Testis (tissue), 3 donors: Measurements from ENCODE around the gene LEF1. TPM values are rescaled to one million over a fixed set of nuclear protein-coding genes. Genes with fewer than 3 reads are reported as not detected.

Experiments
- DNase-seq: peaks from one replicate; pipeline ENCODE4 v3.0.0-alpha.2; 2019
- H3K27ac ChIP-seq, 2 donors: fragments of 200-600 bp; sonication (generic); one replicate each; pipeline ENCODE4 v1.5.1; 2019
- H3K27me3 ChIP-seq: fragments of 200-600 bp; sonication (generic); one replicate; pipeline ENCODE4 v1.5.1; 2019
- H3K36me3 ChIP-seq: fragments of 200-600 bp; sonication (generic); one replicate; pipeline ENCODE4 v1.5.1; 2017; ENCODE audit warnings: low read depth; ENCODE audit errors: missing control alignments
- H3K4me1 ChIP-seq: fragments of 200-600 bp; sonication (generic); one replicate; pipeline ENCODE4 v1.5.1; 2019
- H3K4me3 ChIP-seq, 2 donors: fragments of 200-600 bp; sonication (generic); one replicate each; pipeline ENCODE4 v1.5.1; 2017 to 2019
- H3K9me3 ChIP-seq: fragments of 200-600 bp; sonication (generic); one replicate; pipeline ENCODE4 v1.5.1; 2017
- CTCF ChIP-seq, 3 experiments: fragments of 450-650 bp in 2 of 3; fragments of 200-600 bp in 1 of 3; sonication (generic) in 1 of 3; IDR thresholded peaks; one replicate each; pipeline ENCODE4 v1.5.1; 2016 to 2019; ENCODE audit warnings: antibody characterized with exemption in 3 of 3, mild to moderate bottlenecking in 2 of 3, moderate library complexity in 1 of 3
- POLR2A ChIP-seq: fragments of 450-650 bp; IDR thresholded peaks from one replicate; pipeline ENCODE4 v1.6.1; 2017; ENCODE audit warnings: antibody characterized with exemption, mild to moderate bottlenecking, moderate library complexity
- WGBS, 2 donors: methylation state at CpG; one replicate each; pipeline ENCODE4 v1.1.5; 2018; 5-methylcytosine and 5-hydroxymethylcytosine counted together
- intact Hi-C: fragments of 100-400 bp; cut with DNase I; formaldehyde crosslinking; loops from one replicate; pipeline ENCODE4 v1.15.1; 2023; ENCODE audit warnings: low total_unique reads
- polyA plus RNA-seq: library from polyadenylated mRNA; stranded (reverse); fragments of 350-450 nt; fragmentation: Illumina TruSeq; extraction: RNeasy Lipid Tissue Mini Kit (QIAGEN cat#74804); gene quantifications from one replicate; pipeline ENCODE4 v1.2.3, GENCODE V29; 2014; ENCODE audit warnings: low read depth, low replicate concordance; ENCODE audit not compliant: insufficient read depth
- total RNA-seq, 2 donors: library from RNA; depleted of rRNA; stranded (reverse); fragments of >200 nt; gene quantifications; one replicate each; pipeline ENCODE4 v1.2.3, GENCODE V29; 2016

The LEF1 gene
- total and polyA plus RNA-seq, 3 donors from 2014 or later: 35.0 to 63.5 (median 37.1) TPM

- no peak for TF ChIP-seq CTCF (IDR thresholded peaks at IDR 0.05)
- no peak for TF ChIP-seq POLR2A
- Histone ChIP-seq H3K4me1 (no peaks in the 10 kb centered on the region), H3K4me3 (no peak overlapping the region), H3K9me3 (no peaks in the 10 kb centered on the region), H3K27ac (no peak overlapping the region), H3K27me3 (no peaks in the 10 kb centered on the region), H3K36me3 (no peaks in the 10 kb centered on the region)
- intact Hi-C loops: no loop called here
- WGBS, 2 donors: 81 to 88% methylated on average over 2 of the region's 2 CpGs
- no peak for DNase-seq
These were observed 58.7 kb downstream of the LEF1 start for GRCh38 chr4:108109997-108110416.

- H3K27me3 ChIP-seq: no peaks in the 10 kb centered on the region
- no peak for TF ChIP-seq CTCF (IDR thresholded peaks at IDR 0.05)
- TF ChIP-seq POLR2A: no peak
- H3K4me3 ChIP-seq: no peak overlapping the region
- H3K36me3 ChIP-seq: no peaks in the 10 kb centered on the region
- H3K27ac ChIP-seq: no peak overlapping the region
- 87 to 91% methylated on average over 4 of the region's 4 CpGs for WGBS, 2 donors
- DNase-seq: no peak
- H3K4me1 ChIP-seq: no peaks in the 10 kb centered on the region
- H3K9me3 ChIP-seq: no peaks in the 10 kb centered on the region
- intact Hi-C loops: no loop called here
These were observed 59.6 kb downstream of the LEF1 start for GRCh38 chr4:108109111-108109510.

- Histone ChIP-seq H3K36me3 (no peaks in the 10 kb centered on the region), H3K27me3 (no peaks in the 10 kb centered on the region), H3K4me1 (no peaks in the 10 kb centered on the region), H3K4me3 (no peak overlapping the region), H3K9me3 (no peaks in the 10 kb centered on the region), H3K27ac (no peak overlapping the region)
- DNase-seq: no peak
- intact Hi-C loops: no loop called here
- 86 to 87% methylated on average over 6 of the region's 6 CpGs for WGBS, 2 donors
- no peak for TF ChIP-seq POLR2A
- TF ChIP-seq CTCF (IDR thresholded peaks at IDR 0.05): no peak
These were observed 60.9 kb downstream of the LEF1 start for GRCh38 chr4:108107729-108108382.

GRCh38 chr4:108107101-108107500 is 61.6 kb downstream of the LEF1 start:
- no peaks in the 10 kb centered on the region for H3K27me3 ChIP-seq
- intact Hi-C loops: no loop called here
- H3K27ac ChIP-seq: no peak overlapping the region
- no peak overlapping the region for H3K4me3 ChIP-seq
- 80 to 83% methylated on average over 4 of the region's 4 CpGs for WGBS, 2 donors
- no peaks in the 10 kb centered on the region for H3K9me3 ChIP-seq
- TF ChIP-seq POLR2A (no peak), CTCF (IDR thresholded peaks at IDR 0.05) (no peak)
- no peaks in the 10 kb centered on the region for H3K36me3 ChIP-seq
- H3K4me1 ChIP-seq: no peaks in the 10 kb centered on the region
- DNase-seq: no peak

GRCh38 chr4:108106186-108106585 is 62.5 kb downstream of the LEF1 start:
- 97 to 98% methylated on average over 3 of the region's 3 CpGs for WGBS, 2 donors
- Histone ChIP-seq H3K4me1 (no peaks in the 10 kb centered on the region), H3K27me3 (no peaks in the 10 kb centered on the region), H3K4me3 (no peak overlapping the region), H3K36me3 (no peaks in the 10 kb centered on the region), H3K9me3 (no peaks in the 10 kb centered on the region), H3K27ac (no peak overlapping the region)
- no peak for TF ChIP-seq CTCF (IDR thresholded peaks at IDR 0.05)
- no peak for TF ChIP-seq POLR2A
- DNase-seq: no peak
- intact Hi-C loops: no loop called here
